NCI-H2171 (cell line): ENCODE data around the gene NPC1.

Source experiments
- DNase-seq: peaks from one replicate; lab custom pipeline; 2025; lab: John Stamatoyannopoulos, UW

Gene NPC1

GRCh38 chr18:23484561-23485182, 101.6 kb downstream of the NPC1 start:
- peak; percentile 91 for DNase-seq
